Karpas-422 (cell line): Measurements from ENCODE around the gene HOOK2. TPM values are rescaled to one million over a fixed set of nuclear protein-coding genes. Genes with fewer than 3 reads are reported as not detected.

ENCODE experiments used
- DNase-seq: peaks from one replicate; pipeline ENCODE4 v3.0.0-alpha.2; 2015
- H2AFZ ChIP-seq: fragments of 200-600 bp; sonication (generic); 2 replicates; pipeline ENCODE4 v1.6.1; 2014; ENCODE audit warnings: antibody characterized with exemption, low read length, mixed read lengths
- H3K27ac ChIP-seq: fragments of 200-600 bp; sonication (generic); 2 replicates; pipeline ENCODE4 v1.5.1; 2014; ENCODE audit warnings: mild to moderate bottlenecking, low read length, moderate library complexity
- H3K27me3 ChIP-seq: fragments of 200-600 bp; sonication (generic); 2 replicates; pipeline ENCODE4 v1.6.1; 2014; ENCODE audit warnings: low read length, mixed read lengths
- H3K36me3 ChIP-seq: fragments of 200-600 bp; sonication (generic); 2 replicates; pipeline ENCODE4 v1.6.1; 2014; ENCODE audit warnings: low read length, mixed read lengths; ENCODE audit not compliant: insufficient read depth
- H3K4me1 ChIP-seq: fragments of 200-600 bp; sonication (generic); 2 replicates; pipeline ENCODE4 v1.6.1; 2014; ENCODE audit warnings: mild to moderate bottlenecking, low read length, mixed read lengths
- H3K4me2 ChIP-seq: fragments of 200-600 bp; sonication (generic); 2 replicates; pipeline ENCODE4 v1.6.1; 2014; ENCODE audit warnings: low read length, low read depth, mild to moderate bottlenecking; ENCODE audit not compliant: poor library complexity, severe bottlenecking
- H3K4me3 ChIP-seq: fragments of 200-600 bp; sonication (generic); 2 replicates; pipeline ENCODE4 v1.5.1; 2014; ENCODE audit warnings: mild to moderate bottlenecking, antibody characterized with exemption, low read length, mixed read lengths
- H3K79me2 ChIP-seq: fragments of 200-600 bp; sonication (generic); 2 replicates; pipeline ENCODE4 v1.6.1; 2014; ENCODE audit warnings: mild to moderate bottlenecking, low read length, mixed read lengths
- H3K9ac ChIP-seq: fragments of 200-600 bp; sonication (generic); 2 replicates; pipeline ENCODE4 v1.6.0; 2014; ENCODE audit warnings: low read length
- H3K9me2 ChIP-seq: fragments of 200-600 bp; sonication (generic), shearing (Covaris generic); replicated peaks from 2 replicates; pipeline ENCODE4 v1.6.0; 2014; ENCODE audit warnings: mild to moderate bottlenecking, low read length, moderate library complexity; ENCODE audit not compliant: insufficient read depth
- H3K9me3 ChIP-seq: fragments of 300-700, 200-600 bp; sonication (generic); 2 replicates; pipeline ENCODE4 v1.6.1; 2014; ENCODE audit warnings: low read length, mixed read lengths
- H4K20me1 ChIP-seq: fragments of 200-600 bp; sonication (generic); 2 replicates; pipeline ENCODE4 v1.6.1; 2014; ENCODE audit warnings: mild to moderate bottlenecking, antibody characterized with exemption, low read length, low read depth; ENCODE audit not compliant: insufficient read depth
- total RNA-seq: library from RNA; depleted of rRNA; stranded (reverse); fragments of >200 nt; shearing (Covaris generic); gene quantifications from 2 replicates; pipeline ENCODE4 v1.2.3, GENCODE V29; 2014; ENCODE audit warnings: low replicate concordance

HOOK2 gene
- total RNA-seq, 1 experiment from 2014 or later, result 7.6 TPM

DNA sequence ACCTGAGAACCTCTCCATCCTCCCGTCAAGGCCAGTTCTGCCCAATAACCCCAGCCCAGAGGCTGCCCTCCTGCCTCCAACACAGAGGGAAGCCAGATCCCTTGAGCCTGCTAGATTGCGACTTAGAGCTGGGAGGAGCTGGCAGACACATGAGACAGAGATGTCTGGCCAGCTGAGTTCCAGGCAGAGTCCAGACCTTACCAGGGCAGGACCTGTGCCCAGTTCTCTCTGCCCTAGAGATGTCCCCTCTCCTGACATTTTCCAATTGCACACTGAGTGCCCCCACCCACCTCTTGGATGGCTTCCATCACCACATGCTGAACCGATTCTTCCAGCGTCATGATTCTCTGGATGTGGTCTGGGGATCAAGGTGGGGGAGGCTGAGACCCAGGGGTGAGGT, 3.0 kb downstream of the HOOK2 start:
- Histone ChIP-seq H4K20me1 (no peaks in the 10 kb centered on the region), H3K79me2 (no peaks in the 10 kb centered on the region), H2AFZ (no peak overlapping the region), H3K9me2 (no peaks in the 10 kb centered on the region), H3K4me1 (peaks cover 18% of the 10 kb centered on the region), H3K27ac (no peak overlapping the region), H3K27me3 (no peaks in the 10 kb centered on the region), H3K9ac (no peak overlapping the region), H3K9me3 (no peaks in the 10 kb centered on the region), H3K36me3 (no peaks in the 10 kb centered on the region), H3K4me3 (no peak overlapping the region), H3K4me2 (no peak overlapping the region)
- no peak for DNase-seq

DNA sequence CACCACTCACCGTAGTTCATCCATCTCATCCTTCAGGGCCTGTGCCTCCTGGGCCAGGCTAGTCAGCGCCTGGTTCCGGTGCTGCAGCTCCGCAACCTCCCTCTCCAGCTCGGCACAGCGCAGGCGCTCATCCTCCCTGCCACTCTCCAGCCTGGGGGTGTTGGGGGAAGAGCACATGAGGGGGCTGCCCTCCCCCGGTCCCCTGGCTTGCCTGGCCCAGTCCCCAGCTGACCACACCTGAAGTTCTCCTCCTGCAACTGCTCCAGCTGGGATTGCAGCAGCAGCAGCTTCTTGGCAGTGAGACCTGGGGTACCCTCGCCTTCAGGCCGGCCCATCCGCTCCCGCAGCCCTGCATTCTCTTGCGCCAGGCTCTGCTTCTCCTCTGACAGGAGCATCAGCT, 4.4 kb downstream of the HOOK2 start:
- DNase-seq, result no peak
- Histone ChIP-seq H3K4me2 (no peak overlapping the region), H2AFZ (no peak overlapping the region), H3K9me2 (no peaks in the 10 kb centered on the region), H3K27ac (no peak overlapping the region), H3K4me1 (peaks cover 16% of the 10 kb centered on the region), H3K79me2 (no peaks in the 10 kb centered on the region), H3K9me3 (no peaks in the 10 kb centered on the region), H3K27me3 (no peaks in the 10 kb centered on the region), H3K4me3 (no peak overlapping the region), H3K36me3 (no peaks in the 10 kb centered on the region), H4K20me1 (no peaks in the 10 kb centered on the region), H3K9ac (no peak overlapping the region)

- Histone ChIP-seq H3K4me2 (peak overlapping the region; percentile 47), H3K4me3 (no peak overlapping the region), H3K9me2 (no peaks in the 10 kb centered on the region), H3K27me3 (no peaks in the 10 kb centered on the region), H4K20me1 (no peaks in the 10 kb centered on the region), H3K9ac (no peak overlapping the region), H3K36me3 (no peaks in the 10 kb centered on the region), H3K79me2 (no peaks in the 10 kb centered on the region), H3K27ac (no peak overlapping the region), H3K4me1 (peaks cover 11% of the 10 kb centered on the region), H2AFZ (no peak overlapping the region), H3K9me3 (no peaks in the 10 kb centered on the region)
- peak; percentile 89 for DNase-seq
Observed at GRCh38 chr19:12769689-12770088, 5.7 kb downstream of the HOOK2 start.

GRCh38 chr19:12767666-12768065, 7.7 kb downstream of the HOOK2 start:
- no peak for DNase-seq
- Histone ChIP-seq H3K4me1 (peaks cover 9% of the 10 kb centered on the region), H3K27me3 (no peaks in the 10 kb centered on the region), H3K4me2 (no peak overlapping the region), H3K27ac (no peak overlapping the region), H2AFZ (no peak overlapping the region), H3K4me3 (no peak overlapping the region), H3K9me3 (no peaks in the 10 kb centered on the region), H3K79me2 (no peaks in the 10 kb centered on the region), H3K36me3 (peaks cover 5% of the 10 kb centered on the region; the same call in 1 of the 2 replicates), H3K9me2 (no peaks in the 10 kb centered on the region), H3K9ac (no peak overlapping the region), H4K20me1 (no peaks in the 10 kb centered on the region)

DNA sequence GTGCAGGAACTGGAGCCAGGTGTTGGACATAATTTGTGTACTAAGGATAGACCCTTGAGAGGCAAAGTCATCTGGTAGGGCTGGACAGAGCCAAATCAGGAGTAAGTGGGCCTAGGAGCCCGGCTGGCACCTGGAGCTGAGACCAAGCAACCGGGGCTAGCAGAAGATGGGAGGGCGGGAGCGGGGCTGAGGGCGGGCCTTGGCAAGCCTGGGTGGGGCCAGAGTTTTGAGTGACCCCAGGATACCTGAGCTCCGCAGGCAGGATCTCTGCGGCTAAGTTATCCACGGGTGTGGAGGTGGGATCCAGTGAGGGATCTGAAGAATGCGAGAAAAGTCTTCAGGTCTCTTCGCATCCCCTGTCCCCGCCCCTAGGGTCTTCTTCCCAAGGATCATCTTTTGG, 8.2 kb downstream of the HOOK2 start:
- DNase-seq, result no peak
- Histone ChIP-seq H3K27me3 (no peaks in the 10 kb centered on the region), H3K4me2 (no peak overlapping the region), H4K20me1 (no peaks in the 10 kb centered on the region), H3K9me3 (no peaks in the 10 kb centered on the region), H3K9ac (no peak overlapping the region), H3K4me1 (peaks cover 9% of the 10 kb centered on the region), H3K9me2 (no peaks in the 10 kb centered on the region), H2AFZ (no peak overlapping the region), H3K79me2 (no peaks in the 10 kb centered on the region), H3K36me3 (peaks cover 5% of the 10 kb centered on the region; the same call in 1 of the 2 replicates), H3K4me3 (no peak overlapping the region), H3K27ac (no peak overlapping the region)

GRCh38 chr19:12766051-12766521, 9.3 kb downstream of the HOOK2 start:
- H3K9me3 ChIP-seq, result no peaks in the 10 kb centered on the region
- no peak overlapping the region for H3K4me2 ChIP-seq
- H4K20me1 ChIP-seq, result no peaks in the 10 kb centered on the region
- H3K27ac ChIP-seq, result no peak overlapping the region
- no peak overlapping the region for H3K9ac ChIP-seq
- H3K9me2 ChIP-seq, result no peaks in the 10 kb centered on the region
- peaks cover 5% of the 10 kb centered on the region; the same call in 1 of the 2 replicates for H3K36me3 ChIP-seq
- H3K4me1 ChIP-seq, result peaks cover 9% of the 10 kb centered on the region
- H3K79me2 ChIP-seq, result no peaks in the 10 kb centered on the region
- no peaks in the 10 kb centered on the region for H3K27me3 ChIP-seq
- H2AFZ ChIP-seq, result no peak overlapping the region
- no peak overlapping the region for H3K4me3 ChIP-seq
- DNase-seq, result no peak

GRCh38 chr19:12764698-12765097, 10.7 kb downstream of the HOOK2 start:
- Histone ChIP-seq H3K4me3 (no peak overlapping the region), H4K20me1 (no peaks in the 10 kb centered on the region), H3K36me3 (peaks cover 5% of the 10 kb centered on the region; the same call in 1 of the 2 replicates), H3K79me2 (no peaks in the 10 kb centered on the region), H3K27ac (no peak overlapping the region), H3K9ac (no peak overlapping the region), H3K9me2 (no peaks in the 10 kb centered on the region), H3K27me3 (no peaks in the 10 kb centered on the region), H3K4me1 (peaks cover 4% of the 10 kb centered on the region), H2AFZ (no peak overlapping the region), H3K4me2 (no peak overlapping the region), H3K9me3 (no peaks in the 10 kb centered on the region)
- no peak for DNase-seq

DNA sequence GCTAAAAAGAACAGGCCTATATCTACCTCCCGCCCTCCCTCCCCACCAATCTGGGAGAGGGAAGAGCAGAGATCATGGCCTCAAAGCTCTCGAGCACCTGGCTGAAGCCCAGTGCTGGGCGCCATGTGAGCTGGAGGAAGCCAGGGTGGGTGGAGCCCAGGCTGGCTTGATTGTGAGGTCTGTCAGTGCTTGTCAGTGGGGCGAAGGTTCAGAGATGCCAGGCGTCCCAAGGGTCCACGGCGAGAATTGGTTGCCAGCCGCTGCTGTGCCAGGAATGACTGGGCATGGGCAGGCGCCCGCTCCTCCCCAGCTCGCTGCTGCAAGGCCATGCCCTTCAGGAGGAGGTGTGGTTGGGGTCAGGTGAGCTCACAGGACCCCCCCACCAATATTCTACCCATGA, 12.3 kb downstream of the HOOK2 start:
- H3K4me1 ChIP-seq, result no peaks in the 10 kb centered on the region; the same call in 1 of the 2 replicates
- no peaks in the 10 kb centered on the region for H3K79me2 ChIP-seq
- H3K27me3 ChIP-seq, result no peaks in the 10 kb centered on the region
- no peak overlapping the region for H2AFZ ChIP-seq
- no peak overlapping the region for H3K4me2 ChIP-seq
- H3K27ac ChIP-seq, result no peak overlapping the region
- H3K9me2 ChIP-seq, result no peaks in the 10 kb centered on the region
- H3K9me3 ChIP-seq, result no peaks in the 10 kb centered on the region
- H4K20me1 ChIP-seq, result no peaks in the 10 kb centered on the region
- no peak overlapping the region for H3K4me3 ChIP-seq
- H3K9ac ChIP-seq, result no peak overlapping the region
- DNase-seq, result no peak
- peaks cover 5% of the 10 kb centered on the region; the same call in 1 of the 2 replicates for H3K36me3 ChIP-seq

DNA sequence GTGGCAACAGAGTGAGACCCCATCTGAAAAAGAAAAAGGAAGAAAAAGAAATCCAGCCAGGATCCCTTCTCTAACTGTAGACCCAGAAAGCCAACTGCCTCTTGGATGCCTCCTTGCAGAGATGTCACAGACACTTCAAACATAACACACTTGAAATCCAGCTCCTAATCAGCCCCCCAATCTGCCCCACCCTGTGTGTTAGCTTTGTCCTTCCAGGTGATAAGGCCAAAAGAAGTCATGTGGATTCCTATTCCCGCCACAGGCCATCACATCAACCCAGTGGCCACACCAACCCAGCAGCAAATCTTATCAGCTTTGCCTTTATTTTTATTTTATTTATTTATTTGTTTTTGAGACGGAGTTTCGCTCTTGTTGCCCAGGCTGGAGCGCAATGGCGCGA, 15.7 kb downstream of the HOOK2 start:
- Histone ChIP-seq H2AFZ (no peak overlapping the region), H3K9me2 (no peaks in the 10 kb centered on the region), H3K79me2 (no peaks in the 10 kb centered on the region), H3K27ac (no peak overlapping the region), H3K9ac (no peak overlapping the region), H3K36me3 (peaks cover 5% of the 10 kb centered on the region; the same call in 1 of the 2 replicates), H3K4me1 (peaks cover 4% of the 10 kb centered on the region; the same call in 1 of the 2 replicates), H4K20me1 (no peaks in the 10 kb centered on the region), H3K4me2 (no peak overlapping the region), H3K27me3 (no peaks in the 10 kb centered on the region), H3K9me3 (no peaks in the 10 kb centered on the region), H3K4me3 (no peak overlapping the region)
- no peak for DNase-seq
